Central memory CD8-positive, alpha-beta T cell (primary cell): ENCODE measurements around the gene SLC26A2.

Experiments
- ATAC-seq: fragments of 150-1000 bp; cut with Tn5 transposase; replicated peaks from 2 replicates; pipeline ENCODE4 v1.10.0; 2022; ENCODE audit warnings: mild to moderate bottlenecking, moderate FRiP score, moderate number of reproducible peaks; ENCODE audit not compliant: poor library complexity, severe bottlenecking; ENCODE audit errors: extremely low read depth
- DNase-seq, 2 donors: peaks; one replicate each; pipeline ENCODE4 v3.0.0; 2021; ENCODE audit warnings: low spot score in 2 of 2
- H3K27ac Mint-ChIP-seq: one replicate; pipeline ENCODE4 v1.8.0; 2022; ENCODE audit warnings: low read depth, mild to moderate bottlenecking, moderate library complexity, mixed read lengths
- H3K27me3 Mint-ChIP-seq: one replicate; pipeline ENCODE4 v1.8.0; 2022; ENCODE audit warnings: mixed read lengths
- H3K36me3 Mint-ChIP-seq: one replicate; pipeline ENCODE4 v1.8.0; 2022; ENCODE audit warnings: mild to moderate bottlenecking, moderate library complexity, mixed read lengths; ENCODE audit not compliant: insufficient read depth
- H3K4me1 Mint-ChIP-seq: one replicate; pipeline ENCODE4 v1.8.0; 2022; ENCODE audit warnings: mixed read lengths
- H3K4me3 Mint-ChIP-seq: one replicate; pipeline ENCODE4 v1.8.0; 2022; ENCODE audit warnings: mild to moderate bottlenecking, moderate library complexity, mixed read lengths
- H3K9me3 Mint-ChIP-seq: one replicate; pipeline ENCODE4 v1.8.0; 2022; ENCODE audit warnings: mixed read lengths

Gene SLC26A2

DNA sequence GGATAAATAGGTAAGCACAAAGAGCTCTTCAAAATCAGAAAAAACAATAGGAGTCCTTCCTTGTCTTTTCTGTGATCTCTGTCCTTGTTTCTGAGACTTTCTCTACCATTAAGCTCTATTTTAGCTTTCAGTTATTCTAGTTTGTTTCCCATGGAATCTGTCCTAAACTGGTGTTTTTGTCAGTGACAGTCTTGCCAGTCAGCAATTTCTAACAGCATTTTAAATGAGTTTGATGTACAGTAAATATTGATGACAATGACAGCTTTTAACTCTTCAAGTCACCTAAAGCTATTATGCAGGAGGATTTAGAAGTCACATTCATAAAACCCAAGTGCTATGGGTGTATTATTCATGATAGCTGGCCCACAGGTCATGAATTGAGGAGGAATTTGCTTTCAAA is 21.9 kb downstream of the SLC26A2 start:
- no peak overlapping the region for H3K27ac Mint-ChIP-seq
- no peaks in the 10 kb centered on the region for H3K4me1 Mint-ChIP-seq

DNA sequence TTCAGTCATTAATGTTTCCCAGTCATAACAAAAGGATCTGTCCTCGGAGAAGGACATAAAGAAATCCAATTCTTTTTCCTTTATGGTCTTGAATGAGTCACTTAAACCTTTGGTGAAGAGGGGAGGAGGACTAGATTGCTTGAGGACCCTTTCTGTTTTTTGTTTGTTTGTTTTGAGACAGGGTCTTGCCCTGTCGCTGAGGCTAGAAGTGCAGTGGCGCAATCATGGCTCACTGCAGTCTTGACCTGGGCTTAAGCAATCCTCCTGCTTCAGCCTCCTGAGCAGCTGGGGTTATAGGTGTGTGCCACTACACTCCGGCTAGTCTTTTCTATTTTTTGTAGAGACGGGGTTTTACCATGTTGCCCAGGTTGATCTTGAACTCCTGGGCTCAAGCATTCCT is 27.6 kb downstream of the SLC26A2 start:
- Mint-ChIP-seq H3K4me1 (peaks cover 6% of the 10 kb centered on the region), H3K27ac (no peak overlapping the region), H3K27me3 (no peaks in the 10 kb centered on the region), H3K36me3 (peaks cover 1% of the 10 kb centered on the region), H3K4me3 (no peak overlapping the region), H3K9me3 (no peaks in the 10 kb centered on the region)
- DNase-seq, result no peak
- ATAC-seq, result no peak

More for the DNA sequence above, 21.9 kb downstream of the SLC26A2 start:
- Mint-ChIP-seq H3K4me3 (no peak overlapping the region), H3K36me3 (peaks cover 12% of the 10 kb centered on the region), H3K27me3 (no peaks in the 10 kb centered on the region), H3K9me3 (no peaks in the 10 kb centered on the region)
- ATAC-seq (no peak), DNase-seq (no peak)

DNA sequence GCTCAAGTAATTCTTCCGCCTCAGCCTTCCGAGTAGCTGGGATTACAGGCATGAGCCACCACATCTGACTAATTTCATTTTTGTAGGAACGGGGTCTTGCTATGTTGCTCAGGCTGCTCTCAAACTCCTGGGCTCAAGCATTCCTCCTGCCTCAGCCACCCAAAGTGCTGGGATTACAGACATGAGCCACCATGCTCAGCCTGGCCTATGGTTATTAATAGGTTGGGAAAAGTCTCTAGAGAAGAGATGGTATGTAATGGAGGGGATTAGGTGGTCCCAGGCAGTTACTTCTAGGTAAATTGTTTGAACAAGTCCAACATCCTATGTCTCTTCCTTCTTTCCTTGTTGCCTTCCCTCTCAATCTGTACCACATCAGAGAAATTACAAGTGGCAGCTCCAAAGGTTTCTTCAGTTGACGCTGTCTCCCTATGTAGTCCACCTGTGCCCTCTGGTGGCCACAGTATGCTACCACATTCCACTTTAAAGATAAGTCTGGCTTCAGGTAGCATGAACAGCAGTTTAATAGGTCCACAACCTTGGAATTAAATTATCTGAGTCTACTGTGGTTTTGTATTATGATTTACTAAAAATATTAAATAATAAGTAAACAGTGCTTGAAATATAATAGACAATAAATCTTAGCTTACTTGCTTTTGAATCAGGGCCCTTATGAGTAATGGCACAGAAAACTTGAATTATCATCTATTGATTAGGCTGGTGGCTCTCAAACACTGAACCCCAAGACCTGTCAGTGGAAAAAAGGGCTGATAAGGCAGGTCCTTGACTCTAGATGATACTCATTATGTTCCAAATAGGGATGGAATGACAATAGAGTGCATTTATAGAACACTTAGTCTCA is 30.2 kb downstream of the SLC26A2 start:
- Mint-ChIP-seq H3K9me3 (no peaks in the 10 kb centered on the region), H3K4me3 (no peak overlapping the region), H3K36me3 (no peaks in the 10 kb centered on the region), H3K27ac (no peak overlapping the region), H3K4me1 (peaks cover 6% of the 10 kb centered on the region), H3K27me3 (no peaks in the 10 kb centered on the region)
- peak; percentile 33 to 44 for DNase-seq
- no peak for ATAC-seq

DNA sequence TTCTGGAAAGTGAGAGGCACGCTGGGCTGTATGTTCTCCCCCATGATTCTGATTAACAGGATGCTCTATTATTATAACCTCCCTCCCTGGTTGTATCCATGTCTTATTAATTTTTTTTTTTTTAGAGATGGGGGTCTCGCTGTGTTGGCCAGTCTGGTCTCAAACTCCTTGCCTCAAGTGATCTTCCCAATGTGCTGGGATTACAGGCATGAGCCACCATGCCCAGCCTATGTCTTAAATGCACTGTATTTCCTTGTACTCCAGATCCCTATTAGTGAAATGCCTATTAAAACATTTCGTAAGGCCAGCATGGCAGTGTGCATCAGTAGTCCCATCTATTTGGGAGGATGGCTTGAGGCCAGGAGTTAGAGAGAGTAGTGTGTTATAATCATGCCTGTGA is 32.9 kb downstream of the SLC26A2 start:
- H3K27me3 Mint-ChIP-seq, result no peaks in the 10 kb centered on the region
- no peak overlapping the region for H3K27ac Mint-ChIP-seq
- ATAC-seq (no peak), DNase-seq (no peak)
- no peak overlapping the region for H3K4me3 Mint-ChIP-seq
- H3K4me1 Mint-ChIP-seq, result peaks cover 7% of the 10 kb centered on the region
- no peaks in the 10 kb centered on the region for H3K9me3 Mint-ChIP-seq
- H3K36me3 Mint-ChIP-seq, result peaks cover 3% of the 10 kb centered on the region

DNA sequence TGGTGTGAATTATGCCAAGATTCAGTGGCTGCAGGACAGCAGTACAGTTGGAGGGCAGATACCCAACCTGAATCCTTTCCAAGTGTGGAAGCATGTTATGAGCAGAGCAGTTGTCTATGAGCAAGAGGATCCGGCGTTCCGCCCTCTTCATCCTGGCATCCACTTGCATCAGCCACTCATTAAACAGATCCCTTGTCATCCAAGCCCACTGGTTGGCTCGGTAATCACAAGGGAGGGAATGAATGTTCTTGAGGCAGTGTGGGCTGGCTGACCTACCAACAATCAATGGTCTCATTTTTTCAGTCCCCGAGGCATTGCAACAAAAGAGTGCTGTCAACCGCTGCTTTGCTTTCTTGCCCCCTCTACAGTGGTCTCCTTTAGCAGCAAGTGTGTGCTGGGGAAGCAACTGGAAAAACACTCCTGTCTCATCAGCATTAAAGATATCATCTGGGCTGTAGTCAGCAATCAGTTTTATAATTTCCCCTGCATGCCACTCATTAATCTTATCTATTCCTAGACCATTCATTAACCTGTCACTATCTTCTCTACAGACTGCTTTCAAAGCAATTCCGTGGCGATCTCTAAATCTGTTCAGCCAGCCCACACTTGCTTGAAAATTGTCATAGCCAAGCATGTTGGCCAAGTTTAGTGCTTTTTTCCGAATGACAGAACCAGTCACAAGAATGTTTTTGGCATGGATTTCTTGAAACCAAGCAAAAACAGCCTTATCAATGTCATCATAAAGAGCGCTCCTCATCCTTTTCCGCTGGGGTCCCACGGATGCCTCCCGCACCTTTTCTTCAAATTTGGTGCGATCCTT is 35.0 kb downstream of the SLC26A2 start:
- no peak overlapping the region for H3K4me3 Mint-ChIP-seq
- H3K27me3 Mint-ChIP-seq, result no peaks in the 10 kb centered on the region
- H3K9me3 Mint-ChIP-seq, result no peaks in the 10 kb centered on the region
- H3K36me3 Mint-ChIP-seq, result peaks cover 3% of the 10 kb centered on the region
- H3K27ac Mint-ChIP-seq, result no peak overlapping the region
- no peak for DNase-seq
- ATAC-seq, result no peak
- peaks cover 23% of the 10 kb centered on the region for H3K4me1 Mint-ChIP-seq

DNA sequence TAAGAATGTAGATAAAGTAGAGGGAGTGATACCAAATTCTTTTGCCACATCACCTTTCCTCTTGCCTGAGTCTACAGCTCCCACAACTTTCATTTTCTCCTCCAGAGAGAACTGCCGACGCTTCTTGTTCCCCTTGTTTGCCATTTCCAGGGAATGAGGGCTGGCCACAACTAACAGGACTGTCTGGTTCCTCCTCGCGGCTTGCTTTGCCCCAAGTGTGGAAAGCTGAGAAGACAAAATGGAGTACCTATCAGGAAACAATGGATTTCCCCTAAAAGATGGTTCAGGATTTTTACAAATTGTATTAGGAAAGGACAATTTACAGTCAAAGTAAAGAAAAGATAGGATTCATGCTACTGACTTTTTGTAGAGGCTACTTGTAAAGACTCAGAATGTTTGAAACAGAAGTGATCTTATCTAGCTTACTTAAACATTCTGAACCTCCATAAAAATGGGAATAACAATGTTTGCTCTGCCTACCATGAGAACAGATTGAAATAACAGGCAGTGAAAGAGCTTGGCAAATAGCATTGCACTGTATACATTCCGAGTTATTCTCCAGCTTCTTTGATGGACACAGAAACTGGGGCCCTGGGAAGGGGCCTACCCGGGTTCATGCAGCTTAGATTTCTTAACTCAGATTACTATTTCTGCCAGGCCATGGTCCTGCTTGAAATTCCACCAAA is 35.8 kb downstream of the SLC26A2 start:
- ATAC-seq (no peak), DNase-seq (no peak)
- peaks cover 4% of the 10 kb centered on the region for H3K36me3 Mint-ChIP-seq
- no peak overlapping the region for H3K27ac Mint-ChIP-seq
- no peak overlapping the region for H3K4me3 Mint-ChIP-seq
- H3K4me1 Mint-ChIP-seq, result peaks cover 20% of the 10 kb centered on the region
- H3K27me3 Mint-ChIP-seq, result no peaks in the 10 kb centered on the region
- no peaks in the 10 kb centered on the region for H3K9me3 Mint-ChIP-seq

DNA sequence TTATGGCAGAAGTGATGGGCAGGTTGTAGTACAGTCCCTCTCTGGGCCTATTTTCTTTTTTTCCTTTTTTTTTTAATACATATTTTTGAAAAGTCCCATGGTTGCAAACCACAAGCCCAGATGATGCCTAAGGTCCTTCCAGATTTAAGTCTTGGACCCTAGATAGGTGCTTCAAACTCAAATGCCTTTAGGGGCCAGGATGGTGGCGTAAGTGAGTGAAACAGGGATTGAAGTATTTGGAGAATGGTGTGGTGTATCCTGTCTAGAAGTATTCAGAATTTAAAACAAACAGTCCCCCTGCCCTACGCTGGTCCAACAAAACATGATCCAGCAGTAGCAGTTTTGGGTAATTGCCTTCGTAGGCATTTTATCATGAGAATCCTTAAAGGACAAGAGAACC is 37.7 kb downstream of the SLC26A2 start:
- no peak overlapping the region for H3K4me3 Mint-ChIP-seq
- DNase-seq (no peak), ATAC-seq (no peak)
- peaks cover 7% of the 10 kb centered on the region for H3K36me3 Mint-ChIP-seq
- H3K27me3 Mint-ChIP-seq, result no peaks in the 10 kb centered on the region
- peaks cover 38% of the 10 kb centered on the region for H3K4me1 Mint-ChIP-seq
- no peak overlapping the region for H3K27ac Mint-ChIP-seq
- no peaks in the 10 kb centered on the region for H3K9me3 Mint-ChIP-seq

DNA sequence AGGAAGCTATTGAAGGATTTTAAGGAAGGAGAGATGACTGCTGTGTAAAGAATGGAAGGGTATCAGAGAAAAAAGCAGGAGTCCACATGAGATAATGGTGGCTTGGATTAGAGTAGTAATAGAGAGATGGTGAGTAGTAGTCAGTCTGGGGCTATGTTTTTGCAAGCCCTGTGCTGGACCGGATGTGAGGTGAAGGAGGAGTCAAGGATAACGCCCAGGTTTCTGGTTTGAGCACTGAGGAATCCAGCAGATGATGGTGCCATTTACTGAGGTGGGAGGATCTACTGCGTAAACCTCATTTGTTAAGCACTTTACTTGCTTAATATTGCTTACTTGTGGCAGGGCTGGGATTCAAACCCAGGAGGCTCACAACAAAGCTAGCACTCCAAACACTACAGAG is 38.8 kb downstream of the SLC26A2 start:
- Mint-ChIP-seq H3K27me3 (no peaks in the 10 kb centered on the region), H3K36me3 (peaks cover 11% of the 10 kb centered on the region), H3K4me3 (peak overlapping the region; percentile 76), H3K9me3 (no peaks in the 10 kb centered on the region), H3K27ac (peak overlapping the region; percentile 85), H3K4me1 (peaks cover 47% of the 10 kb centered on the region)
- ATAC-seq (no peak), DNase-seq (no peak)

DNA sequence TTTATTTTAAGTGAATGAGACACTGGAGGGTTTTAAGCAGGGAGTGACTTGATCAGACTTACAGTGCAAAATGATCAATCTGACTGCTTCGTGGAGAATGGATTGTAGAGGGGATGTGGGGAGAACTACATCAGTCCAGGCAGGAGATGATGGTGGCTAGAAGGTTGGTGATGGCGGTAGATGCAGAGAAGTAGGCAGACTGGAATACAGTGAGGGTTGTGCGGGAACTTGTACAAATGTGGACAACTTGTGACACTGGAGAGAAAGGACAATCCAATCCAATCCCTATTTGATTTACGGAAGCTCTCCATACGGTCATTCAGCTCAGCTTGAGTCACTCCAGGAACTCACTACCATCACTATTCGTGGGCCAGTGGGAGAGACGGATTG is 39.3 kb downstream of the SLC26A2 start:
- Mint-ChIP-seq H3K4me1 (peaks cover 52% of the 10 kb centered on the region), H3K4me3 (peak overlapping the region; percentile 76), H3K27me3 (no peaks in the 10 kb centered on the region), H3K36me3 (peaks cover 14% of the 10 kb centered on the region), H3K27ac (peak overlapping the region; percentile 85), H3K9me3 (no peaks in the 10 kb centered on the region)
- ATAC-seq, result no peak
- no peak for DNase-seq

DNA sequence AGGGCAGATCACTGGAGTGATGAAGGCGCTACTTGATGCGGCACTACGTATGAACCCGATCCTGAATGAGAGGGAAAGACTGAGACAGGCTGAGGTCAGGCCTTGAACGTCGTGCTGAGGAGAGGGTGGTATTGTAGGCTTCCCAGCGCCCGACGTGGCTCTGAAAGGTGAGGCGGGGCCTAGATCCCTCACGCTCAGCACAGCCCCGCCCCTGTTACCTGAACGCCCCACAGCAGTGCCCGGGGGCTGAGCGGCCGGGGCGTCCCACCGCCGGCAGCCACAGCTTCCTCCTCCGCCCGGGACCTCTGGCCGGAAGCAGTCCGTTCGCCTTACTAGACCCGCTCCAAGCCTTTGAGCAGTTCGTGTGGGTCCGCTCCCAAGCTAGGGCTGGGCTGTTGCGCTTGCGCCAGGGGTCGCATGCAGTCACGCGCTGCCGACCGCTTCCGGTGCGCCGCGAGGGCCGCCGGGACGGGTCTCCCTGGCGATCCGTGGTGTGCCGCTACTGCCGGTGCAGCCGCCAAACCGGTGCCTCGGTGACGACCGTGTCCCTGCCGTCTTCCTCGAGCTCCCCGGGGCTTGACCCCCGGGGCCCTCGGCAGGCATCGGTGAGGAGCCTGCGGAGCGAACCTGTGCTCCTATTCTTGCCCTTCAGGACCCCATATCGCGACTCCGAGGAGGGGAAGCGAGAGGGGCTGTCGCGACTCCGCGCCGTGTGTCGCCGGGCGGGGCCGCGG is 39.9 kb downstream of the SLC26A2 start, which contains the start of the genes HMGXB3 and TIGD6:
HMGXB3 (plus strand) TSS at position 484 of the 734 bp plus-strand sequence. CDS start 4,114 bp downstream, outside the sequence.
TIGD6 (minus strand) TSS at position 399 of the 734 bp plus-strand sequence. CDS start 4,306 bp downstream, outside the sequence.
- Mint-ChIP-seq H3K4me3 (peak within 1 kb of the TSS; percentile 76), H3K4me1 (peaks cover 55% of the 10 kb centered on the region), H3K36me3 (peaks cover 17% of the 10 kb centered on the region), H3K9me3 (no peaks in the 10 kb centered on the region), H3K27me3 (no peaks in the 10 kb centered on the region), H3K27ac (peak within 1 kb of the TSS; percentile 85)
- DNase-seq, result peak; percentile 68 to 71
- peak; percentile 73 for ATAC-seq

DNA sequence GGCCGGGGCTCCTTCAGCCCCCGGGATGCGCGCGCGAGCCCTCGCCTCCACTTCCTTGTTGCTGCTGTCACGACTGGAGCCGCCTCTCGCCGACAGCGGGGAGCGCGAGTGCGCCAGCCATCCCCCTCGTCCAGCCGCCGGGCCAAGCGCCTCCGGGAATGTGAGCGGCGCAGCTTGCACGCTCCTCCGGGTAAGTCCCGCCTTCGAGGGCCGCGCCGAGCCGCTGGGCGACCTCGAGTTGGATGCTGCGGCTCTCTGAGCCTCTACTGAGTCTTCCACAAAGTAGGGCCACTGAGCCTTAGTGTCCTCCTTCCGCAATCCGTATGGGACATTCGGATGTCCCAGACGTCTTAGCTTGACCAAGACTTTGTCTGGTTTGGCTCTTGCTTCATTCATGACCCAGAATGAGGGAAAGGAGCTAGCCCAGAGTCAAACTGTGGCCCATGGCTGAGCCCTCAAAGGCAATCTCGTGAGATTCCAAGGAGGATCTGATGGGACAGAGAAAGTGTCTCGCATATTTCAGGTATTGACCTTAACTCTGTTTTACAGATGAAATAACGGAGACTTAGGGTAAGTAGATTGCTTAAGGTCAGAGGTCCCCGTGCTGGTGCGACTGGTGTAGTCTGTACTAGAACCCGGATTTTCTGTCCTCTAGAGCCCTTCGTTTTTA is 40.6 kb downstream of the SLC26A2 start:
- DNase-seq, result peak in 1 of 2 donors; percentile 23
- Mint-ChIP-seq H3K36me3 (peaks cover 20% of the 10 kb centered on the region), H3K27ac (peak overlapping the region; percentile 80), H3K4me3 (peak overlapping the region; percentile 76), H3K27me3 (no peaks in the 10 kb centered on the region), H3K9me3 (no peaks in the 10 kb centered on the region), H3K4me1 (peaks cover 55% of the 10 kb centered on the region)
- ATAC-seq, result peak; percentile 41
